ENCODE results near the gene OGA. TPM values are rescaled to one million over a fixed set of nuclear protein-coding genes. Genes with fewer than 3 reads are reported as not detected.

Gene OGA
- total and polyA plus RNA-seq, 9 of the 15 experiments (the other 6 are each of a cell fraction or from before 2014, with no cell fraction given), result 13.5 to 73.5 (median 59.5) TPM

DNA sequence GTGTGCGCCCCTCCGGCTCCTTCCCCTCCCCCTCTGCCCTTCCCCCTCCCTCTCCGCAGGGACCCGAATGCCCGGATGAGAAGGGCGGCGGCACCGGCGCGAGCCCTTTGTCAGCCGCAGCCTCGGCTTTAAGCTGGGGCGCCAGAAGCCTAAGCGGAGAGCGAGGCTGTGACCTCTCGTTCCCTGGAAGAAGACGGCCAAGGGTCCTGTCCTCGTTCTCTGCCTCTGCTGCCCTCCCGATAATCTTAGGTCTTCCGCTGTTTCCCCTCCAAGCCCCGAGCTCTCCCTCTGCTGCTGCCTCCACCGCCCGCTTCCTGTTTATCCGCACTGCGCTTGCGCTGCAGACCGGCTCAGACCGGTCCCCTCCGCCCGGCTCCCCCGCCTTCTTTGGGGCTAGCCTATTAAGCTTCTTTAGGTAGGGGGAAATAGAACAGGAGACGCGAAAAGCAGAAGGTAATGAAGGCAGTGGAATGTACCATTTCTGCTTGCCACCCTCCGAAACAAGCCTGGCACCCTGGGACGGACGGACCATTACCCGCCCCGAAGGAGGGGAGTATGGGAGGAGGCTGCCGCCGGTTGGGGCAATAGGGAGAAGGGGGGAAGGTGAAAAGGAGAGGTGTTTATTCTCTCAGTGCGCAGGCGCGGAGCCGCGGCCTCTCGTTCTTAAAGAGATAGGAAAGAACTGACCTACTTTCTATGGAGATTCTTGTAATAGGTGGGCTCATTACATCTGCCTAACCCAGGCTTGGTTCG is at the start of gene OGA (continued):
- TF ChIP-seq RBM17 (IDR thresholded peaks at IDR 0.05; ENCODE audit: borderline replicate concordance, low read depth, low read length) (no peak), ETV5 (CRISPR knock-in tag; IDR thresholded peaks at IDR 0.05; ENCODE audit: low read depth) (no peak), KAT8 (IDR thresholded peaks at IDR 0.05; ENCODE audit: low read depth) (no peak), PHF20 (IDR thresholded peaks at IDR 0.05; ENCODE audit: partially characterized antibody) (no peak), ZNF217 (CRISPR knock-in tag; IDR thresholded peaks at IDR 0.05) (no peak), CBX1 (IDR thresholded peaks at IDR 0.05; ENCODE audit: low read depth) (no peak), CREBBP (IDR thresholded peaks at IDR 0.05; ENCODE audit: low read depth, low read length) (no peak), RAD21 (CRISPR knock-in tag; conservative IDR thresholded peaks at IDR 0.05 in 1 of 2, IDR thresholded peaks at IDR 0.05 in 1 of 2) (no peak), U2AF2 (optimal IDR thresholded peaks at IDR 0.05; ENCODE audit: low read depth, low read length) (no peak), RUNX1 (IDR thresholded peaks at IDR 0.05; ENCODE audit: low read depth) (no peak), MTA1 (IDR thresholded peaks at IDR 0.05; ENCODE audit: borderline replicate concordance) (no peak), BCL6 (CRISPR knock-in tag; IDR thresholded peaks at IDR 0.05) (no peak), ZSCAN29 (IDR thresholded peaks at IDR 0.05) (no peak), DACH1 (IDR thresholded peaks at IDR 0.05; ENCODE audit: partially characterized antibody) (no peak), LCOR (CRISPR knock-in tag; IDR thresholded peaks at IDR 0.05) (peak; percentile 59; the same call in 1 of the 2 replicates), MECOM (CRISPR knock-in tag; IDR thresholded peaks at IDR 0.05) (no peak), HNRNPL (IDR thresholded peaks at IDR 0.05; ENCODE audit: low read depth, low read length) (0 out of 2 replicates have a peak, but pooled peaks have one; percentile 31), CCAR2 (IDR thresholded peaks at IDR 0.05; ENCODE audit: low read depth, low read length) (no peak), ZNF79 (CRISPR knock-in tag; IDR thresholded peaks at IDR 0.05; ENCODE audit: low read depth) (no peak), ZNF717 (CRISPR knock-in tag; IDR thresholded peaks at IDR 0.05) (no peak)
- TF ChIP-seq, protein P1, sequence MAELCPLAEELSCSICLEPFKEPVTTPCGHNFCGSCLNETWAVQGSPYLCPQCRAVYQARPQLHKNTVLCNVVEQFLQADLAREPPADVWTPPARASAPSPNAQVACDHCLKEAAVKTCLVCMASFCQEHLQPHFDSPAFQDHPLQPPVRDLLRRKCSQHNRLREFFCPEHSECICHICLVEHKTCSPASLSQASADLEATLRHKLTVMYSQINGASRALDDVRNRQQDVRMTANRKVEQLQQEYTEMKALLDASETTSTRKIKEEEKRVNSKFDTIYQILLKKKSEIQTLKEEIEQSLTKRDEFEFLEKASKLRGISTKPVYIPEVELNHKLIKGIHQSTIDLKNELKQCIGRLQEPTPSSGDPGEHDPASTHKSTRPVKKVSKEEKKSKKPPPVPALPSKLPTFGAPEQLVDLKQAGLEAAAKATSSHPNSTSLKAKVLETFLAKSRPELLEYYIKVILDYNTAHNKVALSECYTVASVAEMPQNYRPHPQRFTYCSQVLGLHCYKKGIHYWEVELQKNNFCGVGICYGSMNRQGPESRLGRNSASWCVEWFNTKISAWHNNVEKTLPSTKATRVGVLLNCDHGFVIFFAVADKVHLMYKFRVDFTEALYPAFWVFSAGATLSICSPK (IDR thresholded peaks at IDR 0.05; ENCODE audit: borderline replicate concordance), result no peak
- TF ChIP-seq, protein P2, sequence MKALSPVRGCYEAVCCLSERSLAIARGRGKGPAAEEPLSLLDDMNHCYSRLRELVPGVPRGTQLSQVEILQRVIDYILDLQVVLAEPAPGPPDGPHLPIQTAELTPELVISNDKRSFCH (CRISPR knock-in tag; IDR thresholded peaks at IDR 0.05), result no peak
- TF ChIP-seq, protein P2 (tag; IDR thresholded peaks at IDR 0.05), result no peak
- TF ChIP-seq, protein P3, sequence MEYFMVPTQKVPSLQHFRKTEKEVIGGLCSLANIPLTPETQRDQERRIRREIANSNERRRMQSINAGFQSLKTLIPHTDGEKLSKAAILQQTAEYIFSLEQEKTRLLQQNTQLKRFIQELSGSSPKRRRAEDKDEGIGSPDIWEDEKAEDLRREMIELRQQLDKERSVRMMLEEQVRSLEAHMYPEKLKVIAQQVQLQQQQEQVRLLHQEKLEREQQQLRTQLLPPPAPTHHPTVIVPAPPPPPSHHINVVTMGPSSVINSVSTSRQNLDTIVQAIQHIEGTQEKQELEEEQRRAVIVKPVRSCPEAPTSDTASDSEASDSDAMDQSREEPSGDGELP (CRISPR knock-in tag; IDR thresholded peaks at IDR 0.05; ENCODE audit: borderline replicate concordance), result no peak; the same call in none of the 2 replicates
- TF ChIP-seq, protein P4, sequence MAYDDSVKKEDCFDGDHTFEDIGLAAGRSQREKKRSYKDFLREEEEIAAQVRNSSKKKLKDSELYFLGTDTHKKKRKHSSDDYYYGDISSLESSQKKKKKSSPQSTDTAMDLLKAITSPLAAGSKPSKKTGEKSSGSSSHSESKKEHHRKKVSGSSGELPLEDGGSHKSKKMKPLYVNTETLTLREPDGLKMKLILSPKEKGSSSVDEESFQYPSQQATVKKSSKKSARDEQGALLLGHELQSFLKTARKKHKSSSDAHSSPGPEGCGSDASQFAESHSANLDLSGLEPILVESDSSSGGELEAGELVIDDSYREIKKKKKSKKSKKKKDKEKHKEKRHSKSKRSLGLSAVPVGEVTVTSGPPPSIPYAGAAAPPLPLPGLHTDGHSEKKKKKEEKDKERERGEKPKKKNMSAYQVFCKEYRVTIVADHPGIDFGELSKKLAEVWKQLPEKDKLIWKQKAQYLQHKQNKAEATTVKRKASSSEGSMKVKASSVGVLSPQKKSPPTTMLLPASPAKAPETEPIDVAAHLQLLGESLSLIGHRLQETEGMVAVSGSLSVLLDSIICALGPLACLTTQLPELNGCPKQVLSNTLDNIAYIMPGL (CRISPR knock-in tag; IDR thresholded peaks at IDR 0.05), result peak; percentile 59; the same call in 1 of the 2 replicates

Measured in K562 (cell line).